Activated CD8-positive, alpha-beta T cell treated with anti-CD3 and anti-CD28 coated beads, Interleukin-2, amount 10 ng/mL, durations not matched to agents 7 days and 5 days (primary cell): ENCODE results near the gene PDK4. TPM values are rescaled to one million over a fixed set of nuclear protein-coding genes. Genes with fewer than 3 reads are reported as not detected.

Source experiments
- ATAC-seq: fragments of 150-1000 bp; cut with Tn5 transposase; one replicate; pipeline ENCODE4 v1.10.0; 2021; ENCODE audit warnings: moderate library complexity
- CTCF ChIA-PET: fragments of 350-600 bp; sonication (Branson Sonifier 250); formaldehyde crosslinking; loops from one replicate; lab custom pipeline; 2021; ENCODE audit warnings: antibody characterized with exemption; lab: Charles Lee
- POLR2A ChIA-PET: fragments of 350-600 bp; sonication (Branson Sonifier 250); formaldehyde crosslinking; loops from one replicate; lab custom pipeline; 2021; ENCODE audit warnings: antibody characterized with exemption; lab: Charles Lee
- DNase-seq: peaks from one replicate; pipeline ENCODE4 v3.0.0-alpha.2; 2020
- H3K27ac Mint-ChIP-seq: one replicate; pipeline ENCODE4 v1.8.0; 2021; ENCODE audit warnings: mild to moderate bottlenecking, mixed read lengths
- H3K27me3 Mint-ChIP-seq: one replicate; pipeline ENCODE4 v1.8.0; 2021; ENCODE audit warnings: low read depth, mixed read lengths
- H3K36me3 Mint-ChIP-seq: one replicate; pipeline ENCODE4 v1.8.0; 2021; ENCODE audit warnings: low read depth, mixed read lengths
- H3K4me1 Mint-ChIP-seq: one replicate; pipeline ENCODE4 v1.8.0; 2021; ENCODE audit warnings: low read depth, mixed read lengths
- H3K4me3 Mint-ChIP-seq: one replicate; pipeline ENCODE4 v1.8.0; 2021; ENCODE audit warnings: mild to moderate bottlenecking, mixed read lengths
- H3K9me3 Mint-ChIP-seq: one replicate; pipeline ENCODE4 v1.8.0; 2022; ENCODE audit warnings: mixed read lengths; ENCODE audit not compliant: insufficient read depth
- total RNA-seq, 2 experiments: library from RNA; stranded (reverse); gene quantifications; one replicate each; pipeline ENCODE4 v1.2.3, GENCODE V29; 2021

Gene PDK4
- not detected for total RNA-seq

GRCh38 chr7:95596198-95597063 is at the start of gene PDK4:
TSS of gene PDK4 (minus strand) at chr7:95596516. CDS start at chr7:95596293, 223 bp downstream.
- no peaks in the 10 kb centered on the region for H3K9me3 Mint-ChIP-seq
- H3K36me3 Mint-ChIP-seq = no peaks in the 10 kb centered on the region
- DNase-seq = no peak
- peaks cover 26% of the 10 kb centered on the region for H3K27me3 Mint-ChIP-seq
- CTCF ChIA-PET = no interaction called here
- H3K27ac Mint-ChIP-seq = no peak within 1 kb of the TSS
- no peak for ATAC-seq
- POLR2A ChIA-PET = no interaction called here
- H3K4me1 Mint-ChIP-seq = no peaks in the 10 kb centered on the region
- no peak within 1 kb of the TSS for H3K4me3 Mint-ChIP-seq

DNA sequence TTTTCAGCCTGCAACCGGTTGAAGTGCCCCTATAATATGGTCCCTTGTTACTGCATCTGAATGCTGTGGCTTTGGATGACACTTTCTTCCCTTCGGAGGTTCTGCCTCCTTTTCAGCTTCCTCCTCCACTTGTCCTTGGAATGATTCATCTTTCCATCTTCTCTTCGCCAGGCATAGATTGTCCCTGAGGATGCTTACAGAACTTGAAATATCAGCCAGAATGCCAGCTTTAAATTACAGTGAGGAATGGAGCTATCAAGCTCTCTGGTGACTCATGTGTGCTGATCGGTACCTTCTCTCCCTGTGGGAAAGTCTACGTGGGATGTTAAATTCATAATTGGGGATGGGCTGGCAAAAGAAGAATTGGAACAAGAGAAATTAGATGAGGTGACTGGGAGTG is 45.9 kb upstream of the PDK4 start:
- Mint-ChIP-seq H3K4me3 (no peak overlapping the region), H3K27me3 (no peaks in the 10 kb centered on the region), H3K36me3 (no peaks in the 10 kb centered on the region), H3K9me3 (no peaks in the 10 kb centered on the region), H3K4me1 (no peaks in the 10 kb centered on the region), H3K27ac (no peak overlapping the region)
- no peak for DNase-seq
- no peak for ATAC-seq
- ChIA-PET POLR2A (no interaction called here), CTCF (no interaction called here)

GRCh38 chr7:95636140-95636940 is 40.0 kb upstream of the PDK4 start:
- ChIA-PET POLR2A (no interaction called here), CTCF (interaction anchor here (1.2 kb wide), 1 partner anchor 54 kb away, joined by 5 read pairs; no protein-coding TSS in a partner anchor)
- Mint-ChIP-seq H3K27me3 (no peaks in the 10 kb centered on the region), H3K4me3 (no peak overlapping the region), H3K9me3 (no peaks in the 10 kb centered on the region), H3K4me1 (peaks cover 4% of the 10 kb centered on the region), H3K36me3 (no peaks in the 10 kb centered on the region), H3K27ac (no peak overlapping the region)
- ATAC-seq (no peak), DNase-seq (no peak)

DNA sequence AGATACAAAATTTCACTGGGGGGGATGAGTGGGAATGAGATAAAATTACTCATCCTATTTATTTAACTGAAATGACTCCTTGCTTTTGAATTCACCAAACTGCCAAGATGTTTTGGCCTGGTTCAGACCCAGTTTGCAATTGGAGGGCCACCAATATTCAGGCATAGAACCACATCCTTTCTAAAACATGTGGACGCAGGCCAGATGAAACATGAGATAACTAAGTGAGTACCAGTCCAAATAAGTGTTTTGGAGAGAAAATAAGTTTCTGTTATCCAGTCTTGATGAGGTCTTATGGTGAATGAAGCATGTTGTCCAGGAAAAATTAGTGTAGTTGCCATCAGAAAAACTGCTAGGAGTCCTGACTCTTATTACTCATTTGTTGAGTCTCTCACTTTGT is 36.3 kb upstream of the PDK4 start:
- ChIA-PET POLR2A (no interaction called here), CTCF (no interaction called here)
- no peak for DNase-seq
- Mint-ChIP-seq H3K4me1 (peaks cover 4% of the 10 kb centered on the region), H3K4me3 (no peak overlapping the region), H3K36me3 (no peaks in the 10 kb centered on the region), H3K27ac (no peak overlapping the region), H3K9me3 (no peaks in the 10 kb centered on the region), H3K27me3 (no peaks in the 10 kb centered on the region)
- no peak for ATAC-seq

DNA sequence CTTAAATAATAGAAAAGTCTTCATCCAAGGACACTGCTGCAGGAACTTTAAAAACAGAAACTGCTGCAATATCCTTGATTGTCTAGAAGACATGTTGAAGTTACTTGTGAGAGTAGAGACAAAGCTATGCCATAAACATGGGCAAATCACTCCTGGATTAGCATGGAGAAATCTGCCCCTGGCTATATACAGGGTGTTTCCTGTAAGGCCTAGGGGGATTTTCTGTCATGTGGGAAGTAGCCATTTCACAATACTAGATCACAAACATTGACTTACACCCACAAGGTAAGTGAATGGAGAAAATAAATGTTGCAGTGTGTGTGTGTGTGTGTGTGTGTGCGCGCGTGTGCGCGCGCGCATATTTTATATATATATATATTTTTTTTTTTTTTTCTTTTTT is 35.2 kb upstream of the PDK4 start:
- ChIA-PET POLR2A (no interaction called here), CTCF (no interaction called here)
- Mint-ChIP-seq H3K9me3 (no peaks in the 10 kb centered on the region), H3K27ac (no peak overlapping the region), H3K27me3 (no peaks in the 10 kb centered on the region), H3K36me3 (no peaks in the 10 kb centered on the region), H3K4me1 (peaks cover 4% of the 10 kb centered on the region), H3K4me3 (no peak overlapping the region)
- ATAC-seq (no peak), DNase-seq (no peak)

DNA sequence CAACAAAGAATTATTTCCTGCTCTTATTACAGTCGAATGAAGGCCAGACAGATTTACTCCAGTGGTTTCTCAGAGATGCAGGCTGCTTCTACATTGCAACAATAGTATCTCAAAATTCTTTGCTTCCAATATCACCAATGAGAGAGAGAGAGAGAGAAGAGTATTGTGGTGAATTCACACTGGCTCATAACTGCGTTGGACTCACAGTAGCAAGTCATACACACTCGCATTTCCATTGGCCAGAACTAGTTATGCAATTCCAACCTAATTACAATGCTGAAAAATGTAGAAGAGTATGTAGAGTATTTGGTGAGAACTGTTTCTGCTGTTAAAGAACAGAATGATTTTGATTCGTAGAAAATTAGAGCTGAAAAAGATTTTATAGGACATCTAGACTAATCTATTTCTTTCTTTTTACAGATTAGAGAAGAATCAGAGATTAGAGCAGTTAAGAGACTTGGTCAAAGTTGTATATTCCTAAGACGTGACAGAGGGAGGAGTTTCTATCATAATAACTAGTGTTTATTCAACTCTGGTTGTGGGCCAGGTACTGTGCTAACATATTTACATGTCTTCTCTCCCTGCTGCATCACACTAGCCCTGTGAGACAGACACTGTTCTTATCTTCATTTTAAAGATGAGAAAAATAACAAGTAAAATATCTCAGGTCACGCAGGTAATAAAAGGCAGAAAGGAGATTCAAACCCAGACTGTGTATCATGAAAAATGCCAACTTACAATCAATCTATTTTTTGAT is 34.6 kb upstream of the PDK4 start:
- ChIA-PET POLR2A (no interaction called here), CTCF (no interaction called here)
- H3K36me3 Mint-ChIP-seq = no peaks in the 10 kb centered on the region
- H3K4me3 Mint-ChIP-seq = no peak overlapping the region
- no peaks in the 10 kb centered on the region for H3K27me3 Mint-ChIP-seq
- DNase-seq (no peak), ATAC-seq (no peak)
- H3K27ac Mint-ChIP-seq = no peak overlapping the region
- H3K4me1 Mint-ChIP-seq = no peaks in the 10 kb centered on the region
- H3K9me3 Mint-ChIP-seq = no peaks in the 10 kb centered on the region

DNA sequence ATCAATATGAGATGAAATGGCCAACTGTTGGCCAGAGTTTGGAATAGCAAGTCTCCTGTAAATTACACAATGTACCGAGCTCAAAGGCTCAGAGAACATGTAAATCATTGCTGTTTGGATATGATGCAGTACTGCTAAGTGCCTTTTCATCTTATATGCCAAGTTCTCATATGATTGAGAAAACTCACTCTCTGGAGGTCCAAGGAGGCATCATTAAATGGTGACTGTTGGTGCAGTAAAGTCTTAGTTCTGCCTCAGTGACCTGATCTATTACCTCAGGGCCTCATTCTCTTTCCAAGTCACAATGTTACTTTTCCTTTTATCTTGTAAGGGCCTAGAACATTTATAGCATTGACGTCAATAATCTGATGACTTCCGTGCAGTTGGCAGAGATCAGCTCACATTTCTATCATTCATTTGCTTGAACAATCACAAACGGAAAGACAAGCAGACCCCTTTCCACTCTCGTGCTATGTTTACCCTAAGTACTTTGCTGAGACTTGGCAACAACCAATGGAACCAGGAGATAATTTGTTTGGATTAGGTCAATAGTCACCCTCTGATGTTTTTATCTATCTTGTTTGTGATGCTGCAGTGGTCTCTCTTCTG is 32.6 kb upstream of the PDK4 start:
- ATAC-seq (no peak), DNase-seq (no peak)
- ChIA-PET CTCF (no interaction called here), POLR2A (no interaction called here)
- Mint-ChIP-seq H3K9me3 (no peaks in the 10 kb centered on the region), H3K4me3 (no peak overlapping the region), H3K27me3 (no peaks in the 10 kb centered on the region), H3K27ac (no peak overlapping the region), H3K4me1 (no peaks in the 10 kb centered on the region), H3K36me3 (no peaks in the 10 kb centered on the region)

DNA sequence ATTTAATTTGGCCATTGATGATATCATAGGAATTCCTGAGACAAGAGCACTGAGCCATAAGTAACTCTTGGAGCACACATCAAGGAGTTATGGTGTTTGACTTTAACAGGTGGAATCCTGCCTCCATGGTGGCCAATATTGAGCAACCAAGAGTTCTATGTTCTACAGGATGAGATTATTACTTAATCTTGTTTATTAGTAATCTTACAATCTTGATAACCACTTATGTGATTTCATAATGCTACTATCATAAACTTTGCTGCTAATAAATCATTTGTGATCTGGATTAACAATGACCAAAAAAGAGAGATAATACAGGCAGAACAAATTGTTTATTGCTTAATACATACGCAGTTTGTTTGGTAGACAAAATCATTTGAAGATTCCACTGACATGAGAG is 27.5 kb upstream of the PDK4 start:
- Mint-ChIP-seq H3K9me3 (no peaks in the 10 kb centered on the region), H3K4me1 (no peaks in the 10 kb centered on the region), H3K4me3 (no peak overlapping the region), H3K36me3 (no peaks in the 10 kb centered on the region), H3K27ac (no peak overlapping the region), H3K27me3 (no peaks in the 10 kb centered on the region)
- ATAC-seq (no peak), DNase-seq (no peak)
- ChIA-PET POLR2A (no interaction called here), CTCF (no interaction called here)

DNA sequence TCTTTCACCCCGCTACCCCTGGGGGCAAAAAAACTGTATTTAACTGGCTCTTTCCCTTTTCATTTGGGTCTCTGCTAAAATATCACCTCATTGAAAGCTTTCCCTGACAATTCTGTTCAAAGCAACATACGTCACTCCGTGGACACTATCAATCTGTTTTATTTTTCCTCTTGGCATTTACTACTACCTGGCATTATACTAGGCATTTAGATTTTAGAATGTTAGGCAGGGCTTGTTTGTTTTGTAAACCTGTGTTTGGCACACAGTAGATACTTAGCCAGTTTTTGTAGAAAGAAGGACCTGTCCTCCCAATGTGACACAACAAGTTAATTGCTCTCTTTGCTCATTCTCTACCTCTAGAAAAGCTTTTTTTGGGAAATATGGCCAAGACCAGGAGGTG is 26.5 kb upstream of the PDK4 start:
- DNase-seq (no peak), ATAC-seq (no peak)
- Mint-ChIP-seq H3K36me3 (no peaks in the 10 kb centered on the region), H3K27me3 (no peaks in the 10 kb centered on the region), H3K4me1 (no peaks in the 10 kb centered on the region), H3K27ac (no peak overlapping the region), H3K9me3 (no peaks in the 10 kb centered on the region), H3K4me3 (no peak overlapping the region)
- CTCF ChIA-PET = no interaction called here
- POLR2A ChIA-PET = no interaction called here

DNA sequence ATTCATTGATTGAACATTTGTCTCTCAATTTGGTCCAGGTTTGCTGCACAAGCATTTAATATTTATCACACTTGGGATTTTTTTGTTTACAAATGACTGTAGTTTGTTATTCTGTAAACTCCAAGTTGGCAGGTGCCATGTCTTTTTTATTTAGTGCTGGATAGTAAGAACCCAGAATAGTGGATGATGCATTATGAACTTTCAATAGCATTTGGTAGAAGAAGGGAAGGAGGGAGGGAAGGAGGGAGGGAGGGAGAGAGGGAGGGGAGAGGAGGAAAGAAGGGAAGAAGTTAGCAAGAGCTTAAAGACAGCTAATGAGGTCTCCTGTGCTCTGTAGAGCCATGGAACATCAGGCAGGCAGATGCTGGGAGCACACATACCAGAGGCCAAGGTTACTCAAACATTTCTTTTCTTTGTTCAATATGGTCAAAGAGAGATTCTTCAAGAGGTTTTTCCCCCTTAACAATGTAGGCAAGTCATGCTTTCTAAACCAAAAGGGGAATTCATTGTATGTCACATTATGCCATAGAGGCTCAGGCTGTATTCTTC is 25.8 kb upstream of the PDK4 start:
- no peaks in the 10 kb centered on the region for H3K9me3 Mint-ChIP-seq
- CTCF ChIA-PET = no interaction called here
- POLR2A ChIA-PET = no interaction called here
- H3K27ac Mint-ChIP-seq = no peak overlapping the region
- H3K4me3 Mint-ChIP-seq = no peak overlapping the region
- H3K27me3 Mint-ChIP-seq = no peaks in the 10 kb centered on the region
- DNase-seq (no peak), ATAC-seq (no peak)
- no peaks in the 10 kb centered on the region for H3K4me1 Mint-ChIP-seq
- no peaks in the 10 kb centered on the region for H3K36me3 Mint-ChIP-seq

- ATAC-seq = no peak
- Mint-ChIP-seq H3K27ac (no peak overlapping the region), H3K27me3 (no peaks in the 10 kb centered on the region), H3K4me1 (no peaks in the 10 kb centered on the region), H3K4me3 (no peak overlapping the region), H3K9me3 (no peaks in the 10 kb centered on the region), H3K36me3 (no peaks in the 10 kb centered on the region)
- POLR2A ChIA-PET = no interaction called here
- no peak for DNase-seq
- CTCF ChIA-PET = no interaction called here
Measured at GRCh38 chr7:95621404-95621803, 25.1 kb upstream of the PDK4 start.
